ENCODE results near the gene TIMD4.

DNA sequence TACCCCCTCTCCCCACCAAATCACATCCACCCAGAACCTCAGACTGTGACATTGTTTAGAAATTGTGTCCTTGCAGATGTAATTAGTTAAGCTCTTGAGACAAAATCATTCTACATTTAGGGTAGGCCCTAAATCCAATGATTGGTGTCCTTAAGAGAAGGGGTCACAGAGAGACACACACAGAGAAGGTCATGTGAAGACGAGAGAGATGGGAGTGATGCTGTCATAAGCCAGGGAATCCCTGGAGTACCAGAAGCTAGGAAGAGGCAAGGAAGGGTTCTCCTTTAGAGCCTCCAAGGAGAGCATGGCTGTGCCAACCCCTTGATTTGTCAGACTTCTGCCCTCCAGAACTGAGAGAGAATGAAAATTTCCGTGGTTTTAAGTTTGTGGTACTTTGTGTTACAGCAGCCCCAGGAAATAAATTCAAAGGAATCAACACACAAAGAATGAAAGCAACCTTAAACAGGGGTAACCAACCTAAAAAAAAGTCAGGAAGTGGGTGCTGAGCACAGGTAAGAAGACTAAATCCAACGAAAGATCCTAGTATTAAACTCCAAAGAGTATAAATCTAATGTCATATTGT is 33.6 kb downstream of the TIMD4 start:
- TF ChIP-seq, protein P1, sequence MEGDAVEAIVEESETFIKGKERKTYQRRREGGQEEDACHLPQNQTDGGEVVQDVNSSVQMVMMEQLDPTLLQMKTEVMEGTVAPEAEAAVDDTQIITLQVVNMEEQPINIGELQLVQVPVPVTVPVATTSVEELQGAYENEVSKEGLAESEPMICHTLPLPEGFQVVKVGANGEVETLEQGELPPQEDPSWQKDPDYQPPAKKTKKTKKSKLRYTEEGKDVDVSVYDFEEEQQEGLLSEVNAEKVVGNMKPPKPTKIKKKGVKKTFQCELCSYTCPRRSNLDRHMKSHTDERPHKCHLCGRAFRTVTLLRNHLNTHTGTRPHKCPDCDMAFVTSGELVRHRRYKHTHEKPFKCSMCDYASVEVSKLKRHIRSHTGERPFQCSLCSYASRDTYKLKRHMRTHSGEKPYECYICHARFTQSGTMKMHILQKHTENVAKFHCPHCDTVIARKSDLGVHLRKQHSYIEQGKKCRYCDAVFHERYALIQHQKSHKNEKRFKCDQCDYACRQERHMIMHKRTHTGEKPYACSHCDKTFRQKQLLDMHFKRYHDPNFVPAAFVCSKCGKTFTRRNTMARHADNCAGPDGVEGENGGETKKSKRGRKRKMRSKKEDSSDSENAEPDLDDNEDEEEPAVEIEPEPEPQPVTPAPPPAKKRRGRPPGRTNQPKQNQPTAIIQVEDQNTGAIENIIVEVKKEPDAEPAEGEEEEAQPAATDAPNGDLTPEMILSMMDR (conservative IDR thresholded peaks at IDR 0.05; ENCODE audit: low read depth, low read length) = no peak
- TF ChIP-seq EZH2 (IDR thresholded peaks at IDR 0.05; ENCODE audit: low read length, unreplicated experiment) = no peak
- TF ChIP-seq EZH2phosphoT487 (IDR thresholded peaks at IDR 0.05; ENCODE audit: borderline replicate concordance, low read length) = no peak

Measured in PC-3 (cell line).